ENCODE data around the gene LIPC. TPM values are rescaled to one million over a fixed set of nuclear protein-coding genes. Genes with fewer than 3 reads are reported as not detected.

Gene LIPC
- total RNA-seq, 1 experiment from 2014 or later = not detected

DNA sequence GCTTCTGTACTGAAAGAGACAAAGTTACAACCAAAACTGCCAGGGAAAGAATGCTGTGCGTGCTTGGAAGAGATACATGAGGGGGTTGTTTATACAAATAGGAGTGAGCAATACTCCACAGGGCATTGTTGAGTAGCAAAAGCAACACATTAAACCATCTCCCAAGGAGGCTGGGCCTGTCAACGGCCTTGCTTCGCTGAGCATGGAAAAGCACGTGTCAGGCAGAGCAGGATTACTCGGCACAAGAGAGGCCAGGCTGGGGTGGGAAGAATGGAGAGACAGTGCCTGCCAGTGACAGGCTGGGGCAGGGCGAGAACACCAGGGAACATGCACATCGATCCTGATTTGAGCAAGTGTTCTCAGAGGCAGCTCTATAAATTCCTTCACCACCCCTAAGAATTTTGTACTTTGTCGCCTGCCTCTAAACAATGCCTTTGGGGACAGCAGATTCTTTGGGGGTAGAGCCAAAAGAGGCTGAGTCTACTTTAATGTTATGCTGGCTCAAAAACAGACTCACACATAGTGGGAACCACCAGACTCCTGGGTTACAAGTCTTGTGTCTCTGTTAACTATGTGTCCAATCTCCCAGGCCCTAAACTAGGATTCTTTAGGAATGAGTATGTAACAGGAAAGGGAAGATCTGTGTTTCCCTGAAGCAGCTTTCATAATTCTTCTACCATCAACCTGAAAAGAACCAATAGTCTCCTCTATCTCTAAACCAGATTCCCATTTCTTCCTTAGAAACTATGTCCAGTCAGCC, 67.2 kb downstream of the LIPC start:
- ChIA-PET POLR2A (no interaction called here), CTCF (no interaction called here), RAD21 (ENCODE audit: low non-redundant PET in 1 of 2, low total read pairs in 2 of 2, uncharacterized antibody in 2 of 2, unreplicated experiment in 2 of 2) (no interaction called here)
- no peaks in the 10 kb centered on the region for H3K9me3 ChIP-seq (ENCODE audit: control insufficient read depth in 1 of 2, insufficient read depth in 1 of 2, low read depth in 1 of 2, low read length in 2 of 2)
- H3K4me2 ChIP-seq (ENCODE audit: low read length) = no peak overlapping the region
- H3K36me3 ChIP-seq (ENCODE audit: control insufficient read depth in 1 of 2, insufficient read depth in 2 of 2, low read length in 2 of 2) = no peaks in the 10 kb centered on the region
- H3K4me3 ChIP-seq (replicated peaks in 1 of 2; ENCODE audit: low read depth in 1 of 2, low read length in 2 of 2) = no peak overlapping the region
- H2AFZ ChIP-seq (ENCODE audit: low read depth, low read length, poor library complexity, severe bottlenecking) = no peak overlapping the region
- H3K27ac ChIP-seq (ENCODE audit: low read depth, low read length) = no peak overlapping the region
- no peaks in the 10 kb centered on the region for H3K79me2 ChIP-seq (ENCODE audit: insufficient read depth, low read length)
- H3K9me2 ChIP-seq (ENCODE audit: insufficient read depth) = no peaks in the 10 kb centered on the region
- DNase-seq (ENCODE audit: low read depth, low spot score) (no peak), ATAC-seq (no peak)
- no peaks in the 10 kb centered on the region for H4K20me1 ChIP-seq (ENCODE audit: insufficient read depth)
- TF ChIP-seq EGR1 (IDR thresholded peaks at IDR 0.05; ENCODE audit: low read depth) = no peak
- TF ChIP-seq, protein P1, sequence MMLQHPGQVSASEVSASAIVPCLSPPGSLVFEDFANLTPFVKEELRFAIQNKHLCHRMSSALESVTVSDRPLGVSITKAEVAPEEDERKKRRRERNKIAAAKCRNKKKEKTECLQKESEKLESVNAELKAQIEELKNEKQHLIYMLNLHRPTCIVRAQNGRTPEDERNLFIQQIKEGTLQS (IDR thresholded peaks at IDR 0.05) = no peak
- no peak for TF ChIP-seq TCF7L2 (IDR thresholded peaks at IDR 0.05; ENCODE audit: borderline replicate concordance, extremely low read depth, insufficient read depth, insufficient read length)
- TF ChIP-seq CBX3 (IDR thresholded peaks at IDR 0.05; ENCODE audit: low read depth) = no peak
- TF ChIP-seq EZH2 (IDR thresholded peaks at IDR 0.05) = no peak
- no peak for TF ChIP-seq RAD21 (IDR thresholded peaks at IDR 0.05; ENCODE audit: low read depth)
- TF ChIP-seq FOSL1 (IDR thresholded peaks at IDR 0.05; ENCODE audit: low read depth) = no peak
- no peak for TF ChIP-seq ELF1 (IDR thresholded peaks at IDR 0.05; ENCODE audit: borderline replicate concordance, low read depth)
- no peak for TF ChIP-seq ZNF274 (IDR thresholded peaks at IDR 0.05; ENCODE audit: low read depth, low read length)
- TF ChIP-seq, protein P2, sequence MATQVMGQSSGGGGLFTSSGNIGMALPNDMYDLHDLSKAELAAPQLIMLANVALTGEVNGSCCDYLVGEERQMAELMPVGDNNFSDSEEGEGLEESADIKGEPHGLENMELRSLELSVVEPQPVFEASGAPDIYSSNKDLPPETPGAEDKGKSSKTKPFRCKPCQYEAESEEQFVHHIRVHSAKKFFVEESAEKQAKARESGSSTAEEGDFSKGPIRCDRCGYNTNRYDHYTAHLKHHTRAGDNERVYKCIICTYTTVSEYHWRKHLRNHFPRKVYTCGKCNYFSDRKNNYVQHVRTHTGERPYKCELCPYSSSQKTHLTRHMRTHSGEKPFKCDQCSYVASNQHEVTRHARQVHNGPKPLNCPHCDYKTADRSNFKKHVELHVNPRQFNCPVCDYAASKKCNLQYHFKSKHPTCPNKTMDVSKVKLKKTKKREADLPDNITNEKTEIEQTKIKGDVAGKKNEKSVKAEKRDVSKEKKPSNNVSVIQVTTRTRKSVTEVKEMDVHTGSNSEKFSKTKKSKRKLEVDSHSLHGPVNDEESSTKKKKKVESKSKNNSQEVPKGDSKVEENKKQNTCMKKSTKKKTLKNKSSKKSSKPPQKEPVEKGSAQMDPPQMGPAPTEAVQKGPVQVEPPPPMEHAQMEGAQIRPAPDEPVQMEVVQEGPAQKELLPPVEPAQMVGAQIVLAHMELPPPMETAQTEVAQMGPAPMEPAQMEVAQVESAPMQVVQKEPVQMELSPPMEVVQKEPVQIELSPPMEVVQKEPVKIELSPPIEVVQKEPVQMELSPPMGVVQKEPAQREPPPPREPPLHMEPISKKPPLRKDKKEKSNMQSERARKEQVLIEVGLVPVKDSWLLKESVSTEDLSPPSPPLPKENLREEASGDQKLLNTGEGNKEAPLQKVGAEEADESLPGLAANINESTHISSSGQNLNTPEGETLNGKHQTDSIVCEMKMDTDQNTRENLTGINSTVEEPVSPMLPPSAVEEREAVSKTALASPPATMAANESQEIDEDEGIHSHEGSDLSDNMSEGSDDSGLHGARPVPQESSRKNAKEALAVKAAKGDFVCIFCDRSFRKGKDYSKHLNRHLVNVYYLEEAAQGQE (IDR thresholded peaks at IDR 0.05; ENCODE audit: low read depth) = no peak
- no peak for TF ChIP-seq SIN3A (IDR thresholded peaks at IDR 0.05; ENCODE audit: low read depth)
- TF ChIP-seq, protein P3, sequence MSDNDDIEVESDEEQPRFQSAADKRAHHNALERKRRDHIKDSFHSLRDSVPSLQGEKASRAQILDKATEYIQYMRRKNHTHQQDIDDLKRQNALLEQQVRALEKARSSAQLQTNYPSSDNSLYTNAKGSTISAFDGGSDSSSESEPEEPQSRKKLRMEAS (IDR thresholded peaks at IDR 0.05) = no peak
- no peak for TF ChIP-seq POLR2AphosphoS5 (IDR thresholded peaks at IDR 0.05; ENCODE audit: low read depth, low read length)
- TF ChIP-seq EZH2phosphoT487 (IDR thresholded peaks at IDR 0.05; ENCODE audit: borderline replicate concordance) = no peak
- TF ChIP-seq JUND (IDR thresholded peaks at IDR 0.05) = no peak
- TF ChIP-seq ZFX (IDR thresholded peaks at IDR 0.05) = no peak
- TF ChIP-seq, protein P4, sequence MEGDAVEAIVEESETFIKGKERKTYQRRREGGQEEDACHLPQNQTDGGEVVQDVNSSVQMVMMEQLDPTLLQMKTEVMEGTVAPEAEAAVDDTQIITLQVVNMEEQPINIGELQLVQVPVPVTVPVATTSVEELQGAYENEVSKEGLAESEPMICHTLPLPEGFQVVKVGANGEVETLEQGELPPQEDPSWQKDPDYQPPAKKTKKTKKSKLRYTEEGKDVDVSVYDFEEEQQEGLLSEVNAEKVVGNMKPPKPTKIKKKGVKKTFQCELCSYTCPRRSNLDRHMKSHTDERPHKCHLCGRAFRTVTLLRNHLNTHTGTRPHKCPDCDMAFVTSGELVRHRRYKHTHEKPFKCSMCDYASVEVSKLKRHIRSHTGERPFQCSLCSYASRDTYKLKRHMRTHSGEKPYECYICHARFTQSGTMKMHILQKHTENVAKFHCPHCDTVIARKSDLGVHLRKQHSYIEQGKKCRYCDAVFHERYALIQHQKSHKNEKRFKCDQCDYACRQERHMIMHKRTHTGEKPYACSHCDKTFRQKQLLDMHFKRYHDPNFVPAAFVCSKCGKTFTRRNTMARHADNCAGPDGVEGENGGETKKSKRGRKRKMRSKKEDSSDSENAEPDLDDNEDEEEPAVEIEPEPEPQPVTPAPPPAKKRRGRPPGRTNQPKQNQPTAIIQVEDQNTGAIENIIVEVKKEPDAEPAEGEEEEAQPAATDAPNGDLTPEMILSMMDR (IDR thresholded peaks at IDR 0.05 in 2 of 3, conservative IDR thresholded peaks at IDR 0.05 in 1 of 3; ENCODE audit: borderline replicate concordance in 1 of 3, insufficient read depth in 1 of 3, low read depth in 2 of 3, low read length in 2 of 3) = no peak
- no peak for TF ChIP-seq SP1 (IDR thresholded peaks at IDR 0.05; ENCODE audit: low read depth)
- TF ChIP-seq SRF (IDR thresholded peaks at IDR 0.05; ENCODE audit: low read depth) = no peak
- intact Hi-C loops (cut with micrococcal nuclease) = no loop called here
- no peaks in the 10 kb centered on the region for H3K4me1 ChIP-seq (ENCODE audit: control insufficient read depth in 1 of 2, insufficient read depth in 2 of 2, low read length in 2 of 2)
- H3K27me3 ChIP-seq (ENCODE audit: insufficient read depth, low read length) = no peaks in the 10 kb centered on the region
- H3K9ac ChIP-seq (ENCODE audit: low read length) = no peak overlapping the region
- BruUV-seq (replicated peaks) = no TSS peak
